VCaP (cell line): ENCODE results near the gene CTXN1.

ENCODE experiments used
- H3K27ac ChIP-seq: fragments of 450-650 bp; 2 replicates; pipeline ENCODE4 v1.5.1; 2017
- TF ChIP-seq, protein P1 (sequence below): fragments of 450-650 bp; conservative IDR thresholded peaks from 2 replicates; pipeline ENCODE4 v1.5.1; 2017; ENCODE audit warnings: mild to moderate bottlenecking, moderate library complexity

Gene CTXN1

DNA sequence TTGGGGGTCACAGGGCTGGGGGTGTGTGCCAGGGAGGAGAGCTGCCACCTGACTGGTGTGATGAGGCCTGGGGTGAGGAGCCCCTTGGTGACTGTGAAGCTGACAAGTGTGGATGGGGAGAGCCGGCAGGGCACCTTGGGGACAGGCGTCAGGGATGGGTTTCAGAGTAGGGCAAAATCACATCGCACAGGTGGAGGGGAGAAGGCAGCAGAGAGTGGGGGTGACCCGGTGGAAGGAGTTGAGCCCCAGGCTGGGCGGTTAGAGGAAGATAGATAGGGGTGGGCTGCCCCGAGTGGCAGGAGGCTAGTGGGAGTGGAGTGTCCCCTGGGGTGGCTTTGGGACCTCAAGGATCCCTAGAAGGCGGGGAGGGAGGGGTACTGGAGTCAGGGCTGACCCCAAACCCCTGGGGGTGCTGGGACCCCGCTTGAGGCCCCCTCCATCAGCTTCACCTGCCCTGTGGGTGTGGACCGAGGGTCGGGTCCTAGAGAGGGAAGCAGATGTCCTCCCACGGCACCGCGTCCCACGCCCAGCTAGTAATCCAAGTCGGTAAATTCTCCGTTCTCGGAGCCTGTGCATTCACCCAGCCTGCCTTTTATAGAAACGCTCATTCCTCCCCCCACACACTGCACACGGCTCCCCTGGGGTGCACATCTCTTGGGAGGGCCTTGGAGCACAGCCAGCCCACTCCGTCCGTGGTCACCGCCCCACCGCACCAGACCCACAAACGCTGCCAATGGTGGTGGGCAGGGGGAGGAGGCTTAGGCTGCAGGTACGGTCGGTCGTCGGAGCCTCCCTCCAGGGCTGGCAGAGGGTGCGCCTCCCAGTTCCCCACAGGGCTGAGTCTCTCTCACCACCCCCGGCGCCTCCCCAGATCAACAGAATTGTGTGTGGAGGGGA, 2.4 kb downstream of the CTXN1 start:
- TF ChIP-seq, protein P1, sequence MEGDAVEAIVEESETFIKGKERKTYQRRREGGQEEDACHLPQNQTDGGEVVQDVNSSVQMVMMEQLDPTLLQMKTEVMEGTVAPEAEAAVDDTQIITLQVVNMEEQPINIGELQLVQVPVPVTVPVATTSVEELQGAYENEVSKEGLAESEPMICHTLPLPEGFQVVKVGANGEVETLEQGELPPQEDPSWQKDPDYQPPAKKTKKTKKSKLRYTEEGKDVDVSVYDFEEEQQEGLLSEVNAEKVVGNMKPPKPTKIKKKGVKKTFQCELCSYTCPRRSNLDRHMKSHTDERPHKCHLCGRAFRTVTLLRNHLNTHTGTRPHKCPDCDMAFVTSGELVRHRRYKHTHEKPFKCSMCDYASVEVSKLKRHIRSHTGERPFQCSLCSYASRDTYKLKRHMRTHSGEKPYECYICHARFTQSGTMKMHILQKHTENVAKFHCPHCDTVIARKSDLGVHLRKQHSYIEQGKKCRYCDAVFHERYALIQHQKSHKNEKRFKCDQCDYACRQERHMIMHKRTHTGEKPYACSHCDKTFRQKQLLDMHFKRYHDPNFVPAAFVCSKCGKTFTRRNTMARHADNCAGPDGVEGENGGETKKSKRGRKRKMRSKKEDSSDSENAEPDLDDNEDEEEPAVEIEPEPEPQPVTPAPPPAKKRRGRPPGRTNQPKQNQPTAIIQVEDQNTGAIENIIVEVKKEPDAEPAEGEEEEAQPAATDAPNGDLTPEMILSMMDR = no peak
- no peak overlapping the region for H3K27ac ChIP-seq

DNA sequence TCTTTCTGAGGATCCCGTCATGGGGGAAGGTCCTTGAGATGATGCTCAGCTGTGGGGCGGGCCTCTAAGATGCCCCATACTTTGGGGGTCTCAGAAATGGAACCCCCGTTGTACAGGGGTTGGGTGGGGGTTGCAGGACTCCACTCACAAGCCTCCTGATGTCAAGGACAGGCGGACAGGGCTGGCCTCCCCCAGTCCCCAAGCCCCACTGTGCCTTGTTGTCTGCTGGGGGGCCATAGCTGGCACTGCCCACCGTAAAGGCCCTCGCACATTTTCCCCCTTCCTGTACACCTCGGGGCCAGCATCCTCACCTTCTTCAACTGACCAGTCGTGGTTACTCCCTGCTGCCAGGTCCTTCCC, 3.1 kb downstream of the CTXN1 start:
- TF ChIP-seq, protein P1 = no peak
- H3K27ac ChIP-seq = no peak overlapping the region

DNA sequence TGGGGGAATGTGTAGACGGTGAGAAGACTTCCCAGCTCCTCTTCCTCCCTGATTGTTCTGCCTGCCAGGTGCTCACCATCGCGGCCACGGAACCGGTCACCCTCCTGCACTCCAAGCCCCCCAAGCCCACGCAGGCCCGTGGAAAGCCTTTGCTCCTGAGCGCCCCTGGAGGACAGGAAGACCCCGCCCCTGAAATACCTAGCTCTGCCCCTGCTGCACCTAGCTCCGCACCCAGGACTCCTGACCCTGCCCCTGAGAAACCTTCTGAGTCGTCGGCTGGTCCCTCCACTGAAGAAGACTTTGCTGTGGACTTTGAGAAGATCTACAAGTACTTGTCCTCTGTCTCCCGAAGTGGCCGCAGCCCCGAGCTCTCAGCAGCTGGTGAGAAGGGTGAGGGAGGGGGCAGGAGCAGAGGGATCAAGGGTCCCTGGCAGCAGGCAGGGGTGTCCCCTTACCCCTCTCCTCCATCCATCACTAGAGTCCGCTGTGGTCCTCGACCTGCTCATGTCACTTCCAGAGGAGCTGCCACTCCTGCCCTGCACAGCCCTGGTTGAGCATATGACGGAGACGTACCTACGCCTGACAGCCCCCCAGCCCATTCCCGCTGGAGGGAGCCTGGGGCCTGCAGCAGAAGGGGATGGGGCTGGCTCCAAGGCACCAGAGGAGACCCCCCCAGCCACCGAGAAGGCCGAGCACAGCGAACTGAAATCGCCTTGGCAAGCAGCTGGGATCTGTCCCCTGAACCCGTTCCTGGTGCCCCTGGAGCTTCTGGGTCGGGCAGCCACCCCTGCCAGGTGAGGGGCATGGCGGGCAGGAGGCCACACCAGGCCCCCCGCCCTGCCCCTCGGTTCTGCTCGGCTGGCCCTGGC, 3.7 kb downstream of the CTXN1 start:
- H3K27ac ChIP-seq = peak overlapping the region; percentile 69
- TF ChIP-seq, protein P1 = no peak

DNA sequence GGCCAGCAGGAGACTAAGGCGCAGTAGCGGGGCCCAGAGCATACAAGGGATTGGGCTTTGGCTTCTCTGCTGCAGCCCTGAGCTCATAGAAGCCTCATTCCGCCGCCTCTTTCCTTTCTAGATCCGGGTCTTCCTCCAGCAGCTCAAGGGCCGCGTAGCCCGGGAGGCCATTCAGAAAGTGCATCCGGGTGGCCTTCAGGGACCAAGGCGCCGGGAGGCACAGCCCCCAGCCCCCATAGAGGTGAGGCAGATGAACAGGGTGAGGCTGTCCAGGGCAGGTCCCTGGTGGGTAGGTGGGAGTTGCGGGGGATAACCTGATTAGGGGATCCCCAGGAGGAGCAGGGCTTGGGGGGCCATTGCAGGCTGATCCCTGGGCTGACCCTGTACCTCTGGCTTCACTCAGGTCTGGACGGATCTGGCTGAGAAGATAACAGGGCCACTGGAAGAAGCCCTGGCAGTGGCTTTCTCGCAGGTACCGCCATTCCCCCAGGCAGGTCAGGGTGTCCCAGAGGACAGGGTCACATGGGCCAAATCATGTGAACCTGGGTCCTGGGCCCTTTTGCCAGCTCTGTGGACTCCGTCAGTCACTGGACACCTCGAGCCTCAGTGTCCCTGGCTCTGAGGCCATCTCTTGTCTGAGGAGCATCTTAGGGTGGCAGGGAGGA, 4.5 kb downstream of the CTXN1 start:
- H3K27ac ChIP-seq = peak overlapping the region; percentile 69
- TF ChIP-seq, protein P1 = no peak

DNA sequence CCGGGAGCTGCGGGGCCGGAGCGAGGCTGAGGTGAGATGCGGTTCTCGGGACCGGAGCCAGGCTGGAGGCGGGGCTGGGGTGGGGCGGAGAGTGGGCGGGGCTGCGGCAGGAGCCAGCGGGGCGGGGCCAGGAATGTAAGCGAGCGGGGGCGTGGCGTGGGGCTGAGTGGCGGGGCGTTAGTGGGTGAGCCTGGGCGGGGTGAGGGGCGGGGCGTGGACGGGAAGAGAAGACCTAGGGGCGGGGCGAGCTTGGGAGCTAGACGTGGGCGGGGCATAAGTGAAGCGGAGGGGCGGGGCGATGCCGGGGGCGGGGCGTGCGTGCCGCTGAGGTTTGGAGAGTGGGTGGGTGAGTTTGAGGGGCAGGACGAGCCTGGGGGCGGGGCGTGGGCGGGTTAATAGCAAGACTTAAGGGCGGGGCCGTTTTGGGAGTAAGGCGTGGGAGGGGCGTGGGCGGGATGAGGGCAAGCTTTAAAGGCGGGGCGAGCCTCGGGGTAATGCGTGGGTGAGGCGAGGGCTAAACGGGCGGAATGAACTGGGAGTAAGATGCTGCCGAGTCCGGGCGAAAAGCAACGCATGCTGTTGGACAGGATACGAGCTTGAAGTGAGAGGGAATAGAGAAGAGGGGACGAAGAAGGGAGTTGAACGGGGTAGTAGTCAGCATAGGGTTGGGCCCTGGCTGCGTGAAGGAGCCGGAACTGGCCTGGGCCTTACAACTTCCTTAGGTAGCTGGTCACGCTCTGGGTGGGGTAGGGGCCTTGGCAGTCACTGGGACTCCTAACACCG, 5.2 kb downstream of the CTXN1 start:
- peak overlapping the region; percentile 69 for H3K27ac ChIP-seq
- TF ChIP-seq, protein P1 = no peak

DNA sequence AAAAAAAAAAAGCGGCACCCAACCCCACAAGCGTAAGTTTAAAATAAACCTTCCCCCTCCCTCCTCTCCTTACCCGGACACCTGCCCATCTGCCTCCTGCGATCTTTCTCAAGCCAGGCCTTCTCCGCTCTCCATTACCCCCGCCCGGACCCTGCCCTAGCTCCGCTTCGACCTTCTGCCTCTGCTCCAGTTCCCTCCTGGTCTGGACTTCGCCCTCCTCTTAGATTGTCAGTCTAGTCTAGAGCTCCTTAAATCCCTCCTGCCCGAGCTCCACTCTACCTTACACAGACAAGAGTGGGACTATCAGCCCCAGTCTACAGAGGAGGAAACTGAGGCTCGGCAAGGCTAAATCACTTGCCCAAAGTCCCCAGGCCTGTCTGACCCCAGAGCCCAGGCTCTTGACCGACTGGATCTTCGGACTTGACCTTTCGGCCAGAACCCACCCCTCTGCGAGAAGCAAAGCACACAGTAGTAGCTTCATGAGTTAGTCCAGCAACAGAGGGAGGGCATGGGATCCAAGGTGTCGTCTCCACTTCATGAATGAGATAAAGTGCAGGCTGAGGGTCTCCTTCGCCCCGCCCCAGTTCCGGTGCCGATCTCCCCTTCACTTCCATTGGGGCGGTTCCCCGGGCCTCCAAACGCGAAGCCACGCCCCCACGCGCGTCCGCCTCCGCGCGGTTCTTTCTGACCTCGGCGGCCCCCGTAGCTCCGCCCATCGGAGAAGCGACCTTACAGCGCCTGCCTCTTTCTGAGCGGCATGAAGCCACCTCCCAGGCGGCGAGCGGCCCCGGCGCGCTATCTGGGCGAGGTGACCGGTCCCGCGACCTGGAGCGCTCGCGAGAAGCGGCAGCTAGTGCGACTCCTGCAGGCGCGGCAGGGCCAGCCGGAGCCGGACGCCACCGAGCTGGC, 6.1 kb downstream of the CTXN1 start, which contains the start of gene SNAPC2:
TSS of gene SNAPC2 (plus strand) at position 729 of the 909 bp plus-strand sequence. CDS start at position 758, 29 bp downstream.
- TF ChIP-seq, protein P1 = no peak; the same call in 1 of the 2 replicates
- peak within 1 kb of the TSS; percentile 69 for H3K27ac ChIP-seq
